SU-DHL-6 (cell line): ENCODE data around the gene LRRC7.

Experiments
- H2AFZ ChIP-seq: fragments of 200-600 bp; sonication (generic); 2 replicates; pipeline ENCODE4 v1.6.1; 2014; ENCODE audit warnings: low read depth, mild to moderate bottlenecking, moderate library complexity, mixed read lengths, antibody characterized with exemption, low read length; ENCODE audit not compliant: severe bottlenecking
- H3F3A ChIP-seq: fragments of 200-600 bp; shearing (Covaris generic); 2 replicates; pipeline ENCODE4 v1.6.0; 2016; ENCODE audit warnings: antibody characterized with exemption, mild to moderate bottlenecking; ENCODE audit not compliant: insufficient read depth
- H3K27ac ChIP-seq: fragments of 200-600 bp; sonication (generic); 2 replicates; pipeline ENCODE4 v1.5.1; 2016; ENCODE audit warnings: low read depth, mild to moderate bottlenecking, low read length, moderate library complexity, mixed read lengths
- H3K27me3 ChIP-seq: fragments of 200-600 bp; sonication (generic), shearing (Covaris generic); 2 replicates; pipeline ENCODE4 v1.6.0; 2014; ENCODE audit warnings: mild to moderate bottlenecking, low read length
- H3K36me3 ChIP-seq: fragments of 200-600 bp; sonication (generic); 2 replicates; pipeline ENCODE4 v1.6.1; 2014; ENCODE audit warnings: mild to moderate bottlenecking, low read length, mixed read lengths
- H3K4me2 ChIP-seq: fragments of 300-600, 200-600 bp; shearing (Covaris generic), sonication (generic); 2 replicates; pipeline ENCODE4 v1.6.0; 2014; ENCODE audit warnings: low read length, low read depth, mild to moderate bottlenecking; ENCODE audit not compliant: poor library complexity, severe bottlenecking
- H3K4me3 ChIP-seq: fragments of 200-600 bp; sonication (generic); 2 replicates; pipeline ENCODE4 v1.5.1; 2014; ENCODE audit warnings: antibody characterized with exemption, low read length, mild to moderate bottlenecking, mixed read lengths; ENCODE audit not compliant: insufficient read depth, poor library complexity, severe bottlenecking
- H3K79me2 ChIP-seq: fragments of 200-600 bp; sonication (generic); 2 replicates; pipeline ENCODE4 v1.6.1; 2014; ENCODE audit warnings: mild to moderate bottlenecking, low read length, moderate library complexity; ENCODE audit not compliant: insufficient read depth
- H3K9ac ChIP-seq: fragments of 200-600 bp; sonication (generic); 2 replicates; pipeline ENCODE4 v1.7.0; 2014; ENCODE audit warnings: mild to moderate bottlenecking, low read length
- H3K9me2 ChIP-seq: fragments of 200-600 bp; sonication (generic); replicated peaks from 2 replicates; pipeline ENCODE4 v1.6.1; 2014; ENCODE audit warnings: low read length; ENCODE audit not compliant: insufficient read depth
- H3K9me3 ChIP-seq: fragments of 200-600 bp; sonication (generic); 2 replicates; pipeline ENCODE4 v1.6.1; 2014; ENCODE audit warnings: low read length, mixed read lengths; ENCODE audit not compliant: insufficient read depth
- H4K20me1 ChIP-seq: fragments of 200-600 bp; sonication (generic); 2 replicates; pipeline ENCODE4 v1.6.1; 2014; ENCODE audit warnings: low read depth, mild to moderate bottlenecking, antibody characterized with exemption, low read length, moderate library complexity, mixed read lengths
- EZH2phosphoT487 ChIP-seq: fragments of 200-600 bp; sonication (generic), shearing (Covaris generic); conservative IDR thresholded peaks from 2 replicates; pipeline ENCODE4 v1.6.1; 2018; ENCODE audit warnings: mild to moderate bottlenecking, antibody characterized with exemption, low read length, moderate library complexity, mixed read lengths
- TF ChIP-seq, protein P1 (sequence below): fragments of 200-600 bp; sonication (generic); IDR thresholded peaks from one replicate; pipeline ENCODE4 v1.5.1; 2017; ENCODE audit warnings: antibody characterized with exemption, mild to moderate bottlenecking, low read length, moderate library complexity; ENCODE audit not compliant: insufficient read depth, poor library complexity, severe bottlenecking

LRRC7 gene

GRCh38 chr1:69553726-69554125 lies 14.0 kb upstream of the LRRC7 start:
- Histone ChIP-seq H3K27ac (no peak overlapping the region), H3K9me2 (no peaks in the 10 kb centered on the region), H3K36me3 (no peaks in the 10 kb centered on the region), H3F3A (no peaks in the 10 kb centered on the region), H3K9ac (no peak overlapping the region), H3K27me3 (no peaks in the 10 kb centered on the region), H3K4me3 (no peak overlapping the region), H2AFZ (no peak overlapping the region), H3K4me2 (no peak overlapping the region), H3K9me3 (no peaks in the 10 kb centered on the region), H4K20me1 (no peaks in the 10 kb centered on the region), H3K79me2 (no peaks in the 10 kb centered on the region)
- TF ChIP-seq EZH2phosphoT487, result no peak
- TF ChIP-seq, protein P1, sequence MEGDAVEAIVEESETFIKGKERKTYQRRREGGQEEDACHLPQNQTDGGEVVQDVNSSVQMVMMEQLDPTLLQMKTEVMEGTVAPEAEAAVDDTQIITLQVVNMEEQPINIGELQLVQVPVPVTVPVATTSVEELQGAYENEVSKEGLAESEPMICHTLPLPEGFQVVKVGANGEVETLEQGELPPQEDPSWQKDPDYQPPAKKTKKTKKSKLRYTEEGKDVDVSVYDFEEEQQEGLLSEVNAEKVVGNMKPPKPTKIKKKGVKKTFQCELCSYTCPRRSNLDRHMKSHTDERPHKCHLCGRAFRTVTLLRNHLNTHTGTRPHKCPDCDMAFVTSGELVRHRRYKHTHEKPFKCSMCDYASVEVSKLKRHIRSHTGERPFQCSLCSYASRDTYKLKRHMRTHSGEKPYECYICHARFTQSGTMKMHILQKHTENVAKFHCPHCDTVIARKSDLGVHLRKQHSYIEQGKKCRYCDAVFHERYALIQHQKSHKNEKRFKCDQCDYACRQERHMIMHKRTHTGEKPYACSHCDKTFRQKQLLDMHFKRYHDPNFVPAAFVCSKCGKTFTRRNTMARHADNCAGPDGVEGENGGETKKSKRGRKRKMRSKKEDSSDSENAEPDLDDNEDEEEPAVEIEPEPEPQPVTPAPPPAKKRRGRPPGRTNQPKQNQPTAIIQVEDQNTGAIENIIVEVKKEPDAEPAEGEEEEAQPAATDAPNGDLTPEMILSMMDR, result no peak

DNA sequence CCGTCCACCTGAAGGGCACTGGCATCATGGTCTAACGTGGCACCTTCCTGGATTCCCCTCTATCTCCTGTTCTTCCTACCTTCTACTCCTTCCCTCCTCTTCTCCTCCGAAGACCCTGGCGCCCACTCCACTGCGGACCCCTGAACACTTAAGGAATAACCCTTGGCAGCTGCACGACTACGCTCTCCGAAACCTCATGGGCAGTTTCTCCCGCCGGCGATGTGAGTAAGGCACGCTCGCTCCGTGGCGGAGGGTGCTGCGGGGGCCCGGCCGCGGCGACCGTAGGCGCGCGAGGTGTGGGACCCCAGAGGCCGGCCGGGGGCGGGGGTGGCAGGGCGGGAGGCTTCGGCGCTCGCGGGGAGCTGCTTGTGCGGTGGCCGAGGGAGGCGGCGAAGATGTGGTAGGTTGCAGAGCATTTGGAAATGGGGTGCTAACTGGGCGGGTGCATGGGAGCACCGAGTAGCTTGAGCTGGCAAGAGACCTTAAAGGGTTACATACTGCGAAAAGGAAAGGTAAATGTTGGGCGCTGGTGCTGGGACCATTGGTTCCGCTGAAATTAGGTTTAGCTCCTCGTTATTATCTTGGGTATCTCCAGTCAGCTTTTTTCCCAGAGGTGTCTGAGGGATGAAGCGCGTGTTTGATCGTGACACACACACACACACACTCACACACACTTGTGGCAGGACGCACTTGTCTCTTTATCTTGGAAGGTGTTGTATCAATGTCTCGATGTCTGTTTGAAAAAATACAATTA lies 876 bp downstream of the LRRC7 start:
- no peaks in the 10 kb centered on the region for H3K27me3 ChIP-seq
- H3K4me3 ChIP-seq, result no peak overlapping the region
- H2AFZ ChIP-seq, result no peak overlapping the region

DNA sequence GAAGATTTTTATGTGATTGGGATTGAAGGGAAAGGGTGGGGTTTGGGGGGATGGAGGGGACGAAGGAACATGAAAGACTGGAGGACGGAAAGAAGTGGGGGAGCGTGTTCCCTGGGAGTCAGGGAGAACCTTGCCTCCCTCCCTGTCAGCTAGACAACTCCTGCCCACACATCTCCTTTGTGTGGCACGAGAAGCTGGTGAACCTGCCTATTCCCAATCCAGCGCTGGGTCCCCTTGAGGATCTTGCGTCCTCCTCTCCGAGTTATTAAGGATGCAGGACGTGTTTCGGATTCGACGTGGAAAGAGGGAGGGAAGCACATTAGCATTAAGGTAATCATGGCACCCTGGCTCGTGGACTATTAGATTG lies 1.4 kb downstream of the LRRC7 start:
- H3K9me3 ChIP-seq, result no peaks in the 10 kb centered on the region

More for the DNA sequence above, 876 bp downstream of the LRRC7 start:
- no peaks in the 10 kb centered on the region for H4K20me1 ChIP-seq
- H3K79me2 ChIP-seq, result no peaks in the 10 kb centered on the region
- no peak overlapping the region for H3K4me2 ChIP-seq
- no peak overlapping the region for H3K27ac ChIP-seq
- no peaks in the 10 kb centered on the region for H3K36me3 ChIP-seq
- H3K9me3 ChIP-seq, result no peaks in the 10 kb centered on the region
- no peak overlapping the region for H3K9ac ChIP-seq
- no peaks in the 10 kb centered on the region for H3F3A ChIP-seq
- H3K9me2 ChIP-seq, result no peaks in the 10 kb centered on the region
- TF ChIP-seq, protein P1, result no peak
- no peak for TF ChIP-seq EZH2phosphoT487

More for the DNA sequence above, 1.4 kb downstream of the LRRC7 start:
- Histone ChIP-seq H3K36me3 (no peaks in the 10 kb centered on the region), H2AFZ (no peak overlapping the region), H4K20me1 (no peaks in the 10 kb centered on the region), H3K27me3 (no peaks in the 10 kb centered on the region), H3K9ac (no peak overlapping the region), H3K4me3 (no peak overlapping the region), H3K27ac (no peak overlapping the region), H3K9me2 (no peaks in the 10 kb centered on the region), H3K4me2 (no peak overlapping the region), H3K79me2 (no peaks in the 10 kb centered on the region), H3F3A (no peaks in the 10 kb centered on the region)
- TF ChIP-seq, protein P1, result no peak
- TF ChIP-seq EZH2phosphoT487, result no peak
